Ovary (tissue), 9 donors: ENCODE results near the gene DISP1. TPM values are rescaled to one million over a fixed set of nuclear protein-coding genes. Genes with fewer than 3 reads are reported as not detected.

ENCODE experiments used
- DNase-seq, 5 donors: peaks; one replicate each; pipeline ENCODE4 v3.0.0-alpha.2; 2019 to 2020
- H3K27ac ChIP-seq, 2 donors: fragments of 200-600 bp; one replicate each; pipeline versions ENCODE4 v1.5.1 to v1.8.0; 2019 to 2022
- H3K27me3 ChIP-seq: fragments of 200-600 bp; one replicate; pipeline ENCODE4 v1.8.0; 2022
- H3K36me3 ChIP-seq: fragments of 200-600 bp; sonication (generic); one replicate; pipeline ENCODE4 v1.5.1; 2019
- H3K4me1 ChIP-seq: one replicate; pipeline ENCODE4 v1.8.1; 2013; ENCODE audit warnings: mild to moderate bottlenecking, moderate library complexity; ENCODE audit not compliant: insufficient read depth
- H3K4me3 ChIP-seq: fragments of 200-600 bp; sonication (generic); one replicate; pipeline ENCODE4 v1.5.1; 2017
- H3K9me3 ChIP-seq, 2 donors: fragments of 200-600 bp in 1 of 2; sonication (generic) in 1 of 2; one replicate each; pipeline versions ENCODE4 v1.5.1 to v1.8.1; 2013 to 2019; ENCODE audit warnings: mild to moderate bottlenecking in 1 of 2, moderate library complexity in 1 of 2
- EP300 ChIP-seq: sonication (generic); formaldehyde crosslinking; IDR thresholded peaks from one replicate; pipeline ENCODE4 v1.6.1; 2017; ENCODE audit warnings: antibody characterized with exemption
- POLR2A ChIP-seq: fragments of 450-650 bp; IDR thresholded peaks from one replicate; pipeline ENCODE4 v1.6.1; 2017; ENCODE audit warnings: antibody characterized with exemption, mild to moderate bottlenecking, moderate library complexity
- WGBS, 3 donors: extraction: QIAGEN DNeasy Blood & Tissue Kit in 1 of 3; methylation state at CpG; one replicate each; pipeline versions ENCODE4 v1.1.5 to v1.1.7; 2013 to 2017; 5-methylcytosine and 5-hydroxymethylcytosine counted together
- intact Hi-C, 4 donors: fragments of 100-400 bp; cut with DNase I; formaldehyde crosslinking; loops; one replicate each; pipeline versions ENCODE4 v1.11.0 to v1.15.1; 2022 to 2023
- polyA plus RNA-seq, 2 donors: library from polyadenylated mRNA; stranded (reverse); fragments of 200-250 nt in 1 of 2; fragments of 350-450 nt in 1 of 2; fragmentation: Illumina TruSeq in 1 of 2; extraction: RNeasy Lipid Tissue Mini Kit (QIAGEN cat#74804) in 1 of 2; gene quantifications; one replicate each; pipeline ENCODE4 v1.2.3, GENCODE V29; 2013 to 2014
- total RNA-seq, 7 donors: library from RNA; depleted of rRNA in 2 of 7; stranded (reverse); fragments of >200 nt in 2 of 7; fragmentation: NEBNext Ultra II Directional in 3 of 7; extraction: Animal tissue kit (Norgen Biotek cat#: 25700) in 3 of 7; gene quantifications; one replicate each; pipeline versions ENCODE4 v1.1.0 to v1.2.4, GENCODE V29; 2016 to 2023
- TF ChIP-seq, protein P1 (sequence below), 3 donors: fragments of 450-650 bp in 2 of 3; fragments of 200-600 bp in 1 of 3; IDR thresholded peaks; one replicate each; pipeline versions ENCODE4 v1.5.1 to v1.8.0; 2016 to 2022; ENCODE audit warnings: antibody characterized with exemption in 3 of 3, mild to moderate bottlenecking in 1 of 3
- donor health status: DM: no; HTN: no; CAD: no; lungs with moderate emphysema.
- donor health status: DM: no; HTN: no; CAD: no.
- donor health status: Bipolar disorder and iron deficiency.
- donor health status: DM: yes; HTN: yes; CAD: no.
- donor health status: DM: no; HTN: no; CAD: no.
- donor health status: DM: yes; HTN: yes; CAD: no.

DISP1 gene
- total and polyA plus RNA-seq, 9 donors = 3.7 to 12.5 (median 6.7) TPM

DNA sequence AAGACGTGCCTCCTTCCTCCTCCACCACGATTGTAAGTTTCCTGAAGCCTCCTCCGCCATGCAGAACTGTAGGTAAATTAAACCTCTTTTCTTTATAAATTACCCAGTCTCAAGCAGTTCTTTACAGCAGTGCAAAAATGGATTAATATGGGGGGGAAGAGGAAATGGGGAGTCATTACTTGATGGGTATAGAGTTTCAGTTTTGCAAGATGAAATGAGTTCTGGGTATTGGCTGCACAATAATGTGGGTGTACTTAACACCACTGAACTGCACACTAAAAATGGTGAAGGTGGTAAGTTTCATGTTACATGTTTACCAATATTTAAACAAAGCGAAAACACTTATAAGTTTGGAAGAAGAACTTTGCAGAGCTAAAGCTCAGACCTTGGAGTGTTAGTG, 24.3 kb upstream of the DISP1 start:
- Histone ChIP-seq H3K27me3 (no peaks in the 10 kb centered on the region), H3K4me3 (no peak overlapping the region), H3K36me3 (no peaks in the 10 kb centered on the region), H3K9me3 (no peaks in the 10 kb centered on the region), H3K4me1 (no peaks in the 10 kb centered on the region), H3K27ac (no peak overlapping the region)
- WGBS, 3 donors = 81 to 85% (median 82%) methylated on average over 4 of the region's 4 CpGs
- no peak for TF ChIP-seq POLR2A
- intact Hi-C loops = loop anchor here in 2 of 4 donors (5.0 to 10.0 kb wide), 2 partner anchors 292 to 894 kb away; no protein-coding TSS in a partner anchor
- DNase-seq = no peak

DNA sequence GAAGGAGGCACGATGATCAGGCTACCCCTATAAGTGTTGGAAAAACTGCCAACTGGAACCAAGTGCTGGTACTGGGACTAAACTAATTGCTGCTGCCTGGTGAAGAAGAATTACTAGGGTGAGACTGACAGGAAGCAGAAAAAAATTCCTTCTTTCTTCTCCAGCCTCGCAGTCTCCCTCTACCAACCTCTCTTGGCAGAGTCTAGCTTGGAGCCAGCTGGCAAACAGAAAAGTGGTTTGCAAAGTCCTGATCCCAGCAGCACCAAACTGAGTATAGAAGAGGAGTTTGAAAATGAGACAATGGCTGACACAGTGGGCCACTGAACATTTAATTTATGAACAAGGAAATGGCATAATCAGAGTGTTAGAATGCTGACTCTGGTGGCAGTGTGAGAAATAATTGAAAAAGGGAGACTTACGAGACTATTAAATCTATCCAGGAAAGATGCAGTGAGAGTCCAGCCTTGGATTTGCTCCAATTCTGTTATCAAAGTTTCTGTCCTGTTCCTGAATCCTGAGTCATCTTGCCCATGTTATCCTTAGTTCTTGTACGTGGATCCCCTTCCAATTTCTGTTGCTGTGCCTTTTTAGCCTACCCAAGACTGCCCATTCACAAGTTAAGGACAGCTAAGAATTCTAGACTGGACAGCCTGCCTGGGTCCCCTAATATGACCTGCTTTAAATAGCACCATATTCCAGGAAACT, 23.7 kb upstream of the DISP1 start:
- Histone ChIP-seq H3K27ac (no peak overlapping the region), H3K27me3 (no peaks in the 10 kb centered on the region), H3K4me1 (no peaks in the 10 kb centered on the region), H3K4me3 (no peak overlapping the region), H3K36me3 (no peaks in the 10 kb centered on the region), H3K9me3 (no peaks in the 10 kb centered on the region)
- no peak for DNase-seq
- TF ChIP-seq, protein P1, sequence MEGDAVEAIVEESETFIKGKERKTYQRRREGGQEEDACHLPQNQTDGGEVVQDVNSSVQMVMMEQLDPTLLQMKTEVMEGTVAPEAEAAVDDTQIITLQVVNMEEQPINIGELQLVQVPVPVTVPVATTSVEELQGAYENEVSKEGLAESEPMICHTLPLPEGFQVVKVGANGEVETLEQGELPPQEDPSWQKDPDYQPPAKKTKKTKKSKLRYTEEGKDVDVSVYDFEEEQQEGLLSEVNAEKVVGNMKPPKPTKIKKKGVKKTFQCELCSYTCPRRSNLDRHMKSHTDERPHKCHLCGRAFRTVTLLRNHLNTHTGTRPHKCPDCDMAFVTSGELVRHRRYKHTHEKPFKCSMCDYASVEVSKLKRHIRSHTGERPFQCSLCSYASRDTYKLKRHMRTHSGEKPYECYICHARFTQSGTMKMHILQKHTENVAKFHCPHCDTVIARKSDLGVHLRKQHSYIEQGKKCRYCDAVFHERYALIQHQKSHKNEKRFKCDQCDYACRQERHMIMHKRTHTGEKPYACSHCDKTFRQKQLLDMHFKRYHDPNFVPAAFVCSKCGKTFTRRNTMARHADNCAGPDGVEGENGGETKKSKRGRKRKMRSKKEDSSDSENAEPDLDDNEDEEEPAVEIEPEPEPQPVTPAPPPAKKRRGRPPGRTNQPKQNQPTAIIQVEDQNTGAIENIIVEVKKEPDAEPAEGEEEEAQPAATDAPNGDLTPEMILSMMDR (IDR thresholded peaks at IDR 0.05) = no peak
- TF ChIP-seq POLR2A (no peak), EP300 (no peak)
- WGBS, 3 donors = 34 to 39% (median 35%) methylated on average over 4 of the region's 4 CpGs
- intact Hi-C loops = loop anchor here in 3 of 4 donors (1.0 to 10.0 kb wide), 3 partner anchors 290 to 894 kb away; no protein-coding TSS in a partner anchor

DNA sequence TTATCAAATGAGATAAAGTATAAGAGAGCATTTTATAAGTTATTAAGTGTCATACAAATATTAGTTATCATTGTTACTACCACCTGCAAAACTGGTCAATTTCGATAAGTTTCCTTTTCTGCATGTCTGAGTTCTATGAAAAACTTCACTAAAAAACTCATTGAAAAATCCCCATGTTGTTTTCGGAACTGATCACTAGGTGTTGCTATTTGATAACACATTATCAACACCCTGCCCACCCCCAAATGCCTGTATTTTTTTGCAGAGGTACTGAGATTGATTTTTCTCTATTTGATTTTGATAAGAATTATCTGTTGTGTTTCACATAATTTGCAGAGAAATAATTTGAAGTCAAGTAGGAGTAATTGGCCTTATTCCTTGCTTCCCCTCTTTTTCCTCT, 22.1 kb upstream of the DISP1 start:
- Histone ChIP-seq H3K4me1 (no peaks in the 10 kb centered on the region), H3K9me3 (no peaks in the 10 kb centered on the region), H3K27ac (no peak overlapping the region), H3K36me3 (no peaks in the 10 kb centered on the region), H3K4me3 (no peak overlapping the region), H3K27me3 (no peaks in the 10 kb centered on the region)
- DNase-seq = no peak
- intact Hi-C loops = loop anchor here in 2 of 4 donors (2.0 to 10.0 kb wide), 3 partner anchors 288 to 892 kb away; no protein-coding TSS in a partner anchor
- no peak for TF ChIP-seq POLR2A
- TF ChIP-seq, protein P1 (IDR thresholded peaks at IDR 0.05) = peak in 2 of 3 donors; percentile 52 to 76
- TF ChIP-seq EP300 = no peak
- 3 to 7% (median 5%) methylated on average over 2 of the region's 2 CpGs for WGBS, 3 donors

DNA sequence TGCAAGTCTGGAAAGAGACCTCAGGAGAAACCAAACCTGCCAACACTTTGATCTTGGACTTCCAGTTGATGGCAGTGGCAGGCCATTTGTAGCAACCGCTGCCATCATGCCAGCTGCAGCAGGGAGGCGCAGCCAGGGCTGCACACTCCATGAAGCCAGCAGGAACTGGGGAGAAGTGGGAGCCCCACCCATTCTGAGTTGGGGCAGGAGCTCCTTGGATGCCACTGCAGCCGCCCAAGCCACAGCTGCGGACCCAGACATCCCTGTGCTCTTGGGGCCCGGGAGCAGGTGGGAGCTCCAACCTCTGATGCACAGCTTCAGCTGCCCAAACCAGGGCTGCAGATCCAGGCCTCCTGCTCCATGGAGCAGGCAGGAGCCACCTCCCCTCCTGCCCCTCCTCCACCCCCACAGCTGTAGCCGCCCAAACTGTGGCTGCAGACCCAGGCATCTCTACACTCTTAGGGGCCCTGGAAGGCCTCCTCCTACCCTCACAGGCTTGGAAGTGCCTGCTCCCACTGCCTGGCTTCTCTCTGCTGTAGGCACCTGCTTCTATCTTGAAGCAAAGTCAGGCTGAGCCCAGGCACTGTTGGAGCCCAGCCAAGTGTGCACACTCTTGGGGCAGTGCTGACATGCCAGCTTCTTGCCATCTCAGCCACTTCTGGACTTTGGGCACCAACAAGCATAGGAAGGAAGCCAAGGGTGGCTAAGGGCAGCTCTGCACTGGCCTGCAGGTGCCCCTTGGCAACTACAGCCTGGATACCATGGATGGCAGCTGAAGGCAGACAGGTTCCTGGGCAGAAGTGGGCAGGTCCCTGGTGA, 20.0 kb upstream of the DISP1 start:
- TF ChIP-seq POLR2A = no peak
- TF ChIP-seq, protein P1 (IDR thresholded peaks at IDR 0.05) = no peak
- no peak for TF ChIP-seq EP300
- DNase-seq = no peak
- Histone ChIP-seq H3K4me3 (no peak overlapping the region), H3K27ac (no peak overlapping the region), H3K4me1 (no peaks in the 10 kb centered on the region), H3K9me3 (no peaks in the 10 kb centered on the region), H3K36me3 (no peaks in the 10 kb centered on the region), H3K27me3 (no peaks in the 10 kb centered on the region)
- WGBS, 3 donors = 77 to 95% (median 79%) methylated on average over 6 of the region's 6 CpGs
- intact Hi-C loops = loop anchor here in 3 of 4 donors (5.0 to 10.0 kb wide), 2 partner anchors 287 to 890 kb away; no protein-coding TSS in a partner anchor
